ENCODE results near the gene HSD17B2.

The HSD17B2 gene, protein sequence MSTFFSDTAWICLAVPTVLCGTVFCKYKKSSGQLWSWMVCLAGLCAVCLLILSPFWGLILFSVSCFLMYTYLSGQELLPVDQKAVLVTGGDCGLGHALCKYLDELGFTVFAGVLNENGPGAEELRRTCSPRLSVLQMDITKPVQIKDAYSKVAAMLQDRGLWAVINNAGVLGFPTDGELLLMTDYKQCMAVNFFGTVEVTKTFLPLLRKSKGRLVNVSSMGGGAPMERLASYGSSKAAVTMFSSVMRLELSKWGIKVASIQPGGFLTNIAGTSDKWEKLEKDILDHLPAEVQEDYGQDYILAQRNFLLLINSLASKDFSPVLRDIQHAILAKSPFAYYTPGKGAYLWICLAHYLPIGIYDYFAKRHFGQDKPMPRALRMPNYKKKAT

DNA sequence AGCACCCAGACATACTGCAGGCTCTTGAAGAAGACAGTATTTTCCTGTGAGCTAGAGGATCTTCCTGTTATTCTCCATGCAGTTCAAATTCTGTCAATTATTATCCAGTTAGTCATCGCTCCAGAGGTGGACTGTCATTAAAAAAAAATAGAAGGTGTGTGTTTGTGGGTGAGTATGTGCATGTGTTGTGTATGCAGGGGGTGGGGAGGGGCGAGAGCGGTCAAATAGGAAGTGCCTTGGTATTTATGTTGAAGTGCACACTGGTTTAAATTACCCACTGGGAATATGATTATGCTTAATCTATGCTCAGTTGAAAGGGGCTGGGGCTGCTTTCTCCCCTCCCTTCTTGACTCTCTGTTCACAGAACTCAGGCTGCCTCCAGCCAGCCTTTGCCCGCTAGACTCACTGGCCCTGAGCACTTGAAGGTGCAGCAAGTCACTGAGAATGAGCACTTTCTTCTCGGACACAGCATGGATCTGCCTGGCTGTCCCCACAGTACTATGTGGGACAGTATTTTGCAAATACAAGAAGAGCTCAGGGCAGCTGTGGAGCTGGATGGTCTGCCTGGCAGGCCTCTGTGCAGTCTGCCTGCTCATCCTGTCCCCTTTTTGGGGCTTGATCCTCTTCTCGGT lies at the start of gene HSD17B2:
HSD17B2 (plus strand) TSS at position 273 of the 632 bp plus-strand sequence; CDS start at position 445, 172 bp downstream.
- POLR2A ChIA-PET = no interaction called here
- no peak for DNase-seq (ENCODE audit: extremely low spot score)
- CTCF ChIA-PET = interaction anchor here (0.7 to 1.2 kb wide), 2 partner anchors 11 to 195 kb away, joined by 3 read pairs; no protein-coding TSS in a partner anchor
- TF ChIP-seq TARDBP (IDR thresholded peaks at IDR 0.05) = no peak
- TF ChIP-seq BHLHE40 (IDR thresholded peaks at IDR 0.05; ENCODE audit: borderline replicate concordance) = no peak
- TF ChIP-seq ARNT (IDR thresholded peaks at IDR 0.05) = no peak
- no peak for TF ChIP-seq ZNF384 (IDR thresholded peaks at IDR 0.05)
- no peak for TF ChIP-seq CTBP1 (IDR thresholded peaks at IDR 0.05; ENCODE audit: borderline replicate concordance)
- TF ChIP-seq L3MBTL2 (conservative IDR thresholded peaks at IDR 0.05) = no peak
- no peak for TF ChIP-seq SUZ12 (IDR thresholded peaks at IDR 0.05)
- no peak for TF ChIP-seq HDGF (IDR thresholded peaks at IDR 0.05; ENCODE audit: borderline replicate concordance)
- no peak for TF ChIP-seq FOXM1 (IDR thresholded peaks at IDR 0.05; ENCODE audit: borderline replicate concordance)
- TF ChIP-seq NFRKB (IDR thresholded peaks at IDR 0.05) = no peak
- TF ChIP-seq FOXA1 (IDR thresholded peaks at IDR 0.05) = no peak
- TF ChIP-seq LEF1 (IDR thresholded peaks at IDR 0.05; ENCODE audit: borderline replicate concordance) = no peak
- no peak for TF ChIP-seq FOXK2 (IDR thresholded peaks at IDR 0.05)
- TF ChIP-seq ELF4 (IDR thresholded peaks at IDR 0.05) = no peak
- TF ChIP-seq, protein P1, sequence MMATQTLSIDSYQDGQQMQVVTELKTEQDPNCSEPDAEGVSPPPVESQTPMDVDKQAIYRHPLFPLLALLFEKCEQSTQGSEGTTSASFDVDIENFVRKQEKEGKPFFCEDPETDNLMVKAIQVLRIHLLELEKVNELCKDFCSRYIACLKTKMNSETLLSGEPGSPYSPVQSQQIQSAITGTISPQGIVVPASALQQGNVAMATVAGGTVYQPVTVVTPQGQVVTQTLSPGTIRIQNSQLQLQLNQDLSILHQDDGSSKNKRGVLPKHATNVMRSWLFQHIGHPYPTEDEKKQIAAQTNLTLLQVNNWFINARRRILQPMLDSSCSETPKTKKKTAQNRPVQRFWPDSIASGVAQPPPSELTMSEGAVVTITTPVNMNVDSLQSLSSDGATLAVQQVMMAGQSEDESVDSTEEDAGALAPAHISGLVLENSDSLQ (IDR thresholded peaks at IDR 0.05) = no peak

DNA sequence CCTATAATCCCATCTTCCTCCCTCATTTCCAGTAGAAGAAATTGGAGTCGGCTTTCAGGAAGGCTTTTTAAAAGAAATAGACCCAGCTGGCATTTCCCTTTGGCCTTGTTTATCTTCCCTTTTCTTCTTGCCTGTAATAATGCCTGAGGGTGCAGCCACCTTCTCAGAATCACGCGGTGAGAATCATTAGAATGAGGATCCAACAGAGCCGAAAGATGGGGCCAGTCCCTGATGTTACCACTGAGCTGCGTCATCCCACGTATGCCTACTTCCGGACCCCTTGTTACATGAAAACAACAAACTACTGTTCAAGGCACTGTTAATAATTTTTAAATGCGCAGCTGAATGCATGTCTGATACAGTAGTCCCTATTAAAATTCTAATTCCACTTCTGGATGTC lies 47.9 kb upstream of the HSD17B2 start:
- no peak for TF ChIP-seq HDGF (IDR thresholded peaks at IDR 0.05; ENCODE audit: borderline replicate concordance)
- no peak for TF ChIP-seq TARDBP (IDR thresholded peaks at IDR 0.05)
- TF ChIP-seq ARNT (IDR thresholded peaks at IDR 0.05) = no peak
- TF ChIP-seq NFRKB (IDR thresholded peaks at IDR 0.05) = no peak
- no peak for TF ChIP-seq SUZ12 (IDR thresholded peaks at IDR 0.05)
- no peak for TF ChIP-seq L3MBTL2 (conservative IDR thresholded peaks at IDR 0.05)
- TF ChIP-seq, protein P1 (IDR thresholded peaks at IDR 0.05) = no peak
- no peak for TF ChIP-seq FOXM1 (IDR thresholded peaks at IDR 0.05; ENCODE audit: borderline replicate concordance)
- no peak for TF ChIP-seq ELF4 (IDR thresholded peaks at IDR 0.05)
- TF ChIP-seq BHLHE40 (IDR thresholded peaks at IDR 0.05; ENCODE audit: borderline replicate concordance) = no peak
- no peak for TF ChIP-seq ZNF384 (IDR thresholded peaks at IDR 0.05)
- TF ChIP-seq FOXA1 (IDR thresholded peaks at IDR 0.05) = no peak
- TF ChIP-seq LEF1 (IDR thresholded peaks at IDR 0.05; ENCODE audit: borderline replicate concordance) = no peak
- TF ChIP-seq SP1 (IDR thresholded peaks at IDR 0.05) = no peak
- no peak for TF ChIP-seq FOXK2 (IDR thresholded peaks at IDR 0.05)
- DNase-seq (ENCODE audit: extremely low spot score) = no peak
- CTCF ChIA-PET = interaction anchor here (1.2 kb wide), 1 partner anchor 10 kb away, joined by 6 read pairs; no protein-coding TSS in a partner anchor
- POLR2A ChIA-PET = no interaction called here

DNA sequence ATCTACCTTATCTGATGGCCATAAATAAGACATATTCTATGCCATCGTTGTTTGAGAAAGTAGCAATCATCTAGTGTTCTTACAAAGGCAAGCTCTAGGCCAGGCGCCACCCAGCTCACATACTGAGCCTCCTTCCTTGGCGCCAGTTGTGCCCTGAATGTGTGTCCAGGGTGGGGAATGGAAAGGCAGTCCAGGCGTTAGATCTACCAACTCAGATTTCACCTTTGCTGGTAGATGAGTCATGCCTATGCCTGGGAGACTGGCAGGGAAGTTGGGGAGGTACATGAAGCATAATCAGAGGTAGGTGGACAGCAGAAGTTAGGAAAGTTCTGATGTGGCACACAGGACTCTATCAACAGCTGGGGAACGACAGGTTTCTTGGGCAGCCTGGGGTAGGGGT lies 47.3 kb upstream of the HSD17B2 start:
- CTCF ChIA-PET = interaction anchor here (1.2 kb wide), 1 partner anchor 10 kb away, joined by 6 read pairs; no protein-coding TSS in a partner anchor
- POLR2A ChIA-PET = no interaction called here
- no peak for DNase-seq (ENCODE audit: extremely low spot score)
- no peak for TF ChIP-seq FOXK2 (IDR thresholded peaks at IDR 0.05)
- no peak for TF ChIP-seq NFRKB (IDR thresholded peaks at IDR 0.05)
- TF ChIP-seq BHLHE40 (IDR thresholded peaks at IDR 0.05; ENCODE audit: borderline replicate concordance) = no peak
- TF ChIP-seq, protein P1 (IDR thresholded peaks at IDR 0.05) = no peak
- TF ChIP-seq ZNF384 (IDR thresholded peaks at IDR 0.05) = no peak

DNA sequence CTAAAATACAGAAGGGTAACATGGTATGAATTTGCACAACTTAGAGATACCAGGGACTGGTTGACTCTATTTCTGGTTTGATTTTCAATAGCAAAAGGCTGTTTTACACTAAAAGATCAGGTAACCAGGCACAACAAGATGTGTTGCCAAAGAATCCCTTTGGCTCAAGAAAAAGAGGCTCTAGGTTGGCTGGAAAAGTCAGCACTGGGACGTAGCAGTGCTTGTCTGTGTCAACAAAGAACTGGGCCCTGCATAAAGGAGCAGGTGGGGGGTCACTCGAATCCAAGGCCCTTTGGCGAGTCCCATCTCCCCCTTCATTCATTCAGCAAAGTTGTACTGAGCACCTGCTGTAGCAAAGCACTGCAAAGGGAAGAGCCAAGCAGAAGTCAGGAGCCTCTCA lies 42.2 kb upstream of the HSD17B2 start:
- TF ChIP-seq CTBP1 (IDR thresholded peaks at IDR 0.05; ENCODE audit: borderline replicate concordance) (no peak), ELF4 (IDR thresholded peaks at IDR 0.05) (no peak)
- ChIA-PET CTCF (no interaction called here), POLR2A (no interaction called here)
- DNase-seq (ENCODE audit: extremely low spot score) = no peak

DNA sequence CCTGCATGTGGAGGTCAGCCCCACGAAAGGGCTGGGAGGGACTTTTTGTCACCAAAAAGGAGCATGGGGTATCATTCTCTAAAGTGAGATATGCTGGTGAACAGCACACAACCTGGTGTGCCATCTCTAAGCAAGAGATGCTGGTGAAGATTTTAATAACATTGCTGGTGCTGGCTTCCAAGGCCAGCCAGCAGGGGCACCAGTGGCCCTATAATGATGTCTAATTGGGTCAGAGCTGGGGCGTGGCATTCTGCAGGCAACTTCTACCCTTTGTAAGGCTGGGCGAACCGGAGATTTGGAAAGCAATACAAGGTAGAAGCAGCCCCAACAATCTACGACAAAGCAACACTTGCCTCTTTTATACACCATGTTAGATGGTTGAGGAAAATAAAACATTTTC lies 40.6 kb upstream of the HSD17B2 start:
- TF ChIP-seq BHLHE40 (IDR thresholded peaks at IDR 0.05; ENCODE audit: borderline replicate concordance) (no peak), ZNF384 (IDR thresholded peaks at IDR 0.05) (no peak), FOXK2 (IDR thresholded peaks at IDR 0.05) (no peak), CTBP1 (IDR thresholded peaks at IDR 0.05; ENCODE audit: borderline replicate concordance) (no peak)
- peak; percentile 17 for DNase-seq (ENCODE audit: extremely low spot score)
- ChIA-PET POLR2A (no interaction called here), CTCF (no interaction called here)

DNA sequence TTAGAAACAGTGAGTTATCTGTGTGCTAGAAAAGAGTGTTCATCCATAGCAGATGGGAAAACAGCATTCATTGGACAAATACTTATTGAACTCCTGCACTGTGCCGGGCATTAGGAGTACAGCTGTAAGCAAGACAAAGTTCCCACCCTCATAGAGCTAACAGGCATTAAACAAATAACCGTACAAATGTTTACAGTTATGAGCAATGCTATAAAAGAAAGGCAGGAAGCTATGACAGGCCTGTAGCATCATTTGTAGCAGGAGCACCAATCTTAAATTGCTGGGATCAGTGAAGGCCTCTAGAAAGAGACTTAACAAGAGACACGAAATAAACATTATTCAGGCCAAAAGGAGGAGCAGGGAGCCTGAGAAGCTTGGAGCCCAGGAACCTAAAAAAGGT lies 39.4 kb upstream of the HSD17B2 start:
- ChIA-PET CTCF (interaction anchor here (0.7 kb wide), 1 partner anchor 235 kb away, joined by 3 read pairs; no protein-coding TSS in a partner anchor), POLR2A (no interaction called here)
- no peak for DNase-seq (ENCODE audit: extremely low spot score)
- TF ChIP-seq CTBP1 (IDR thresholded peaks at IDR 0.05; ENCODE audit: borderline replicate concordance) (no peak), SP1 (IDR thresholded peaks at IDR 0.05) (no peak), ELF4 (IDR thresholded peaks at IDR 0.05) (no peak), TARDBP (IDR thresholded peaks at IDR 0.05) (no peak), FOXM1 (IDR thresholded peaks at IDR 0.05; ENCODE audit: borderline replicate concordance) (no peak), SUZ12 (IDR thresholded peaks at IDR 0.05) (no peak), HDGF (IDR thresholded peaks at IDR 0.05; ENCODE audit: borderline replicate concordance) (no peak), LEF1 (IDR thresholded peaks at IDR 0.05; ENCODE audit: borderline replicate concordance) (no peak), BHLHE40 (IDR thresholded peaks at IDR 0.05; ENCODE audit: borderline replicate concordance) (no peak), ARNT (IDR thresholded peaks at IDR 0.05) (no peak), L3MBTL2 (conservative IDR thresholded peaks at IDR 0.05) (no peak), NFRKB (IDR thresholded peaks at IDR 0.05) (no peak), FOXK2 (IDR thresholded peaks at IDR 0.05) (no peak), ZNF384 (IDR thresholded peaks at IDR 0.05) (no peak)
